ENCODE data around the gene ISG20L2. TPM values are rescaled to one million over a fixed set of nuclear protein-coding genes. Genes with fewer than 3 reads are reported as not detected.

ISG20L2 gene
- total and polyA plus RNA-seq, 2 experiments from 2014 or later, result 23.1 to 34.9 TPM

GRCh38 chr1:156756355-156756754 is 27.8 kb upstream of the ISG20L2 start:
- ATAC-seq (no peak), DNase-seq (ENCODE audit: low spot score) (no peak)
- H3K36me3 ChIP-seq (ENCODE audit: insufficient read depth), result no peaks in the 10 kb centered on the region
- peaks cover 12% of the 10 kb centered on the region for H3K79me2 ChIP-seq (replicated peaks; ENCODE audit: insufficient read depth)
- no peak overlapping the region for H3K27ac ChIP-seq (ENCODE audit: low read depth)
- Mint-ChIP-seq H3K4me1 (peaks cover 11% of the 10 kb centered on the region), H3K9me3 (no peaks in the 10 kb centered on the region), H3K36me3 (ENCODE audit: low read depth) (no peaks in the 10 kb centered on the region), H3K27ac (no peak overlapping the region), H3K4me3 (no peak overlapping the region), H3K27me3 (ENCODE audit: insufficient read depth, low read depth, poor library complexity) (peaks cover 14% of the 10 kb centered on the region)
- peaks cover 16% of the 10 kb centered on the region; the same call in 1 of the 2 replicates for H3K4me1 ChIP-seq (ENCODE audit: insufficient read depth)
- no peak overlapping the region for H3K4me3 ChIP-seq
- H3K27me3 ChIP-seq (ENCODE audit: insufficient read depth), result no peaks in the 10 kb centered on the region
- no peak overlapping the region for H3K4me2 ChIP-seq
- peaks cover 11% of the 10 kb centered on the region; the same call in 1 of the 2 replicates for H3F3A ChIP-seq (replicated peaks; ENCODE audit: low read depth)
- no peaks in the 10 kb centered on the region for H4K20me1 ChIP-seq (replicated peaks; ENCODE audit: insufficient read depth)
- H2AFZ ChIP-seq, result no peak overlapping the region
- TF ChIP-seq CTCF (conservative IDR thresholded peaks at IDR 0.05; ENCODE audit: low read depth in 2 of 2), result no peak
- no peak for TF ChIP-seq REST (IDR thresholded peaks at IDR 0.05; ENCODE audit: unreplicated experiment)
- TF ChIP-seq STAT1 (IDR thresholded peaks at IDR 0.05; ENCODE audit: unreplicated experiment), result no peak
- TF ChIP-seq ETS1 (IDR thresholded peaks at IDR 0.05), result no peak
- no peak for TF ChIP-seq EZH2phosphoT487 (IDR thresholded peaks at IDR 0.05; ENCODE audit: unreplicated experiment)
- TF ChIP-seq JUNB (IDR thresholded peaks at IDR 0.05; ENCODE audit: unreplicated experiment), result no peak
- TF ChIP-seq ZNF462 (CRISPR knock-in tag; IDR thresholded peaks at IDR 0.05), result no peak
- no peak for TF ChIP-seq ZNF114 (CRISPR knock-in tag; IDR thresholded peaks at IDR 0.05)
- TF ChIP-seq ZNF331 (CRISPR knock-in tag; IDR thresholded peaks at IDR 0.05; ENCODE audit: low read depth), result no peak
- no peak for TF ChIP-seq EZH2 (IDR thresholded peaks at IDR 0.05; ENCODE audit: low read depth, unreplicated experiment)
- TF ChIP-seq NANOG (IDR thresholded peaks at IDR 0.05; ENCODE audit: borderline replicate concordance), result no peak
- no peak for TF ChIP-seq POLR2AphosphoS5 (IDR thresholded peaks at IDR 0.05; ENCODE audit: low read depth)
- TF ChIP-seq CREB1 (CRISPR knock-in tag; IDR thresholded peaks at IDR 0.05; ENCODE audit: low read depth), result no peak
- H3K9me2 ChIP-seq (ENCODE audit: insufficient read depth), result no peaks in the 10 kb centered on the region

Data from GM23338 (cell line).